Liver (tissue), 2 donors: Measurements from ENCODE around the gene L1TD1.

ENCODE experiments used
- CTCF ChIP-seq: fragments of 150-350 bp; IDR thresholded peaks from 2 replicates; pipeline ENCODE4 v1.5.1; 2017; ENCODE audit warnings: improper control_type of control experiment, low read depth, low read length; ENCODE audit not compliant: missing input control
- FOXA1 ChIP-seq: IDR thresholded peaks from 2 replicates; pipeline ENCODE4 v1.6.1; 2016; ENCODE audit warnings: antibody characterized with exemption
- MAX ChIP-seq: IDR thresholded peaks from 2 replicates; pipeline ENCODE4 v1.6.1; 2016; ENCODE audit warnings: antibody characterized with exemption
- donor health status: healthy.

- TF ChIP-seq FOXA1 (no peak), CTCF (no peak), MAX (no peak)
These were observed 38.2 kb downstream of the L1TD1 start for GRCh38 chr1:62232871-62233278.
